PC-3 (cell line): ENCODE data around the gene EFCAB11.

Source experiments
- CTCF ChIP-seq: fragments of 300-600 bp; sonication (generic); conservative IDR thresholded peaks from 2 replicates; pipeline ENCODE4 v1.5.1; 2017; ENCODE audit warnings: antibody characterized with exemption, low read depth, mild to moderate bottlenecking, low read length
- EZH2 ChIP-seq: fragments of 300-600 bp; sonication (generic); IDR thresholded peaks from one replicate; pipeline ENCODE4 v1.6.1; 2017; ENCODE audit warnings: antibody characterized with exemption, mild to moderate bottlenecking, low read length; ENCODE audit not compliant: unreplicated experiment
- EZH2phosphoT487 ChIP-seq: fragments of 300-600 bp; sonication (generic); IDR thresholded peaks from 2 replicates; pipeline ENCODE4 v1.6.1; 2018; ENCODE audit warnings: mild to moderate bottlenecking, antibody characterized with exemption, low read length, borderline replicate concordance

GRCh38 chr14:89987161-89987475 lies 32.6 kb upstream of the EFCAB11 start:
- TF ChIP-seq EZH2 (no peak), CTCF (no peak), EZH2phosphoT487 (no peak)
